Erythroblast (primary cell): Measurements from ENCODE around the gene PCMTD2.

ENCODE experiments used
- GATA1 ChIP-seq: IDR thresholded peaks from 2 replicates; pipeline ENCODE4 v1.6.1; 2011; ENCODE audit warnings: low read depth, mild to moderate bottlenecking, control low read depth, low read length, moderate library complexity
- POLR2A ChIP-seq: IDR thresholded peaks from 2 replicates; pipeline ENCODE4 v1.6.1; 2011; ENCODE audit warnings: mild to moderate bottlenecking, low read length

DNA sequence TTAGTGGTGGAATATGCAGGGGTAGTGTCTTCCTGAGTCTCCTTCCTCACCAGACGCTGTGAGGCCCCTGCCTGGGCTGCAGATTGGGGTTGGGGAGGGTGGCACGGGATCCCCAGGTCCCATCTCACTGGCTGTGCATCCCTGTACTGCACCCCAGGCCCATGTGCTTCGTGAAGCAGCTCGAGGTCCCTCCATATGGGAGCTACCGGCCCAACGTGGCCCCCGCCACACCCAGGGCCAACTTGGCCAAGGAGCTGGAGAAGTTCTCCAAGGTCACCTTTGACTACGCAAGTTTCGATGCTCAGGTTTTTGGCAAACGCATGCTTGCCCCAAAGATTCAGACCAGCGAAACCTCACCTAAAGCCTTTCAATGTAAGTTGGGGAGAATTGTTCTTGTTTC lies 38.6 kb upstream of the PCMTD2 start:
- no peak for TF ChIP-seq POLR2A
- no peak for TF ChIP-seq GATA1
